Fibroblast of the conjunctiva (primary cell): Measurements from ENCODE around the gene UCHL5.

Experiments
- DNase-seq: peaks from one replicate; pipeline ENCODE4 v3.0.0-alpha.2; 2010; ENCODE audit warnings: low read depth

UCHL5 gene

GRCh38 chr1:192967211-192967877, 91.8 kb downstream of the UCHL5 start:
- DNase-seq, result no peak

- no peak for DNase-seq
These were observed 93.1 kb downstream of the UCHL5 start for GRCh38 chr1:192966073-192966472.

GRCh38 chr1:192962901-192963300, 96.3 kb downstream of the UCHL5 start:
- no peak for DNase-seq
